IPS-15b (cell line): ENCODE data around the gene NKAIN2.

ENCODE experiments used
- H3K27me3 ChIP-seq: one replicate; pipeline ENCODE4 v1.6.1; 2013; ENCODE audit warnings: low read length; ENCODE audit not compliant: control insufficient read depth, insufficient read depth
- H3K36me3 ChIP-seq: one replicate; pipeline ENCODE4 v1.6.1; 2013; ENCODE audit warnings: low read length; ENCODE audit not compliant: control insufficient read depth, insufficient read depth
- H3K4me1 ChIP-seq: one replicate; pipeline ENCODE4 v1.6.1; 2013; ENCODE audit warnings: mild to moderate bottlenecking, low read length; ENCODE audit not compliant: control insufficient read depth, insufficient read depth
- H3K4me3 ChIP-seq: one replicate; pipeline ENCODE4 v1.5.1; 2013; ENCODE audit warnings: low read depth, low read length
- H3K9ac ChIP-seq: one replicate; pipeline ENCODE4 v1.6.1; 2013; ENCODE audit warnings: low read depth, mild to moderate bottlenecking, low read length
- H3K9me3 ChIP-seq: one replicate; pipeline ENCODE4 v1.6.1; 2013; ENCODE audit warnings: mild to moderate bottlenecking, low read length; ENCODE audit not compliant: control insufficient read depth, insufficient read depth

NKAIN2 gene

GRCh38 chr6:123803504-123804013, at the start of gene NKAIN2:
NKAIN2 (plus strand) TSS chr6:123803865.
- H3K27me3 ChIP-seq: peaks cover 69% of the 10 kb centered on the region
- H3K4me1 ChIP-seq: no peaks in the 10 kb centered on the region
- H3K4me3 ChIP-seq: peak within 1 kb of the TSS; percentile 66
- no peak within 1 kb of the TSS for H3K9ac ChIP-seq
- H3K9me3 ChIP-seq: no peaks in the 10 kb centered on the region
- no peaks in the 10 kb centered on the region for H3K36me3 ChIP-seq

GRCh38 chr6:123759472-123759871, 44.2 kb upstream of the NKAIN2 start:
- no peak overlapping the region for H3K9ac ChIP-seq
- no peaks in the 10 kb centered on the region for H3K9me3 ChIP-seq
- H3K36me3 ChIP-seq: no peaks in the 10 kb centered on the region
- no peaks in the 10 kb centered on the region for H3K27me3 ChIP-seq
- no peak overlapping the region for H3K4me3 ChIP-seq
- no peaks in the 10 kb centered on the region for H3K4me1 ChIP-seq

- H3K9ac ChIP-seq: no peak overlapping the region
- H3K4me1 ChIP-seq: peaks cover 9% of the 10 kb centered on the region
- H3K9me3 ChIP-seq: no peaks in the 10 kb centered on the region
- H3K27me3 ChIP-seq: no peaks in the 10 kb centered on the region
- H3K4me3 ChIP-seq: no peak overlapping the region
- H3K36me3 ChIP-seq: no peaks in the 10 kb centered on the region
Measured at GRCh38 chr6:123763904-123764303, 39.8 kb upstream of the NKAIN2 start.

GRCh38 chr6:123764722-123765121, 38.9 kb upstream of the NKAIN2 start:
- H3K4me3 ChIP-seq: no peak overlapping the region
- H3K9me3 ChIP-seq: no peaks in the 10 kb centered on the region
- no peaks in the 10 kb centered on the region for H3K27me3 ChIP-seq

GRCh38 chr6:123768921-123769320, 34.7 kb upstream of the NKAIN2 start:
- Histone ChIP-seq H3K9me3 (no peaks in the 10 kb centered on the region), H3K27me3 (no peaks in the 10 kb centered on the region), H3K4me1 (peaks cover 21% of the 10 kb centered on the region), H3K4me3 (no peak overlapping the region), H3K36me3 (no peaks in the 10 kb centered on the region), H3K9ac (no peak overlapping the region)

More at GRCh38 chr6:123764722-123765121, 38.9 kb upstream of the NKAIN2 start:
- Histone ChIP-seq H3K9ac (no peak overlapping the region), H3K36me3 (no peaks in the 10 kb centered on the region), H3K4me1 (peaks cover 16% of the 10 kb centered on the region)

- Histone ChIP-seq H3K9me3 (no peaks in the 10 kb centered on the region), H3K9ac (no peak overlapping the region), H3K36me3 (no peaks in the 10 kb centered on the region), H3K27me3 (no peaks in the 10 kb centered on the region), H3K4me1 (peaks cover 21% of the 10 kb centered on the region), H3K4me3 (no peak overlapping the region)
Measured at GRCh38 chr6:123769431-123769830, 34.2 kb upstream of the NKAIN2 start.

- Histone ChIP-seq H3K9me3 (no peaks in the 10 kb centered on the region), H3K36me3 (no peaks in the 10 kb centered on the region), H3K9ac (no peak overlapping the region), H3K27me3 (no peaks in the 10 kb centered on the region), H3K4me1 (peaks cover 21% of the 10 kb centered on the region), H3K4me3 (no peak overlapping the region)
Measured at GRCh38 chr6:123770247-123770949, 33.3 kb upstream of the NKAIN2 start.

GRCh38 chr6:123771126-123771525, 32.5 kb upstream of the NKAIN2 start:
- no peaks in the 10 kb centered on the region for H3K27me3 ChIP-seq
- no peak overlapping the region for H3K4me3 ChIP-seq
- no peaks in the 10 kb centered on the region for H3K36me3 ChIP-seq
- no peak overlapping the region for H3K9ac ChIP-seq
- H3K4me1 ChIP-seq: peaks cover 21% of the 10 kb centered on the region
- no peaks in the 10 kb centered on the region for H3K9me3 ChIP-seq

GRCh38 chr6:123777563-123777962, 26.1 kb upstream of the NKAIN2 start:
- H3K9ac ChIP-seq: no peak overlapping the region

GRCh38 chr6:123780021-123780420, 23.6 kb upstream of the NKAIN2 start:
- no peaks in the 10 kb centered on the region for H3K36me3 ChIP-seq
- no peaks in the 10 kb centered on the region for H3K4me1 ChIP-seq
- no peak overlapping the region for H3K4me3 ChIP-seq
- H3K9ac ChIP-seq: no peak overlapping the region
- H3K9me3 ChIP-seq: no peaks in the 10 kb centered on the region
- H3K27me3 ChIP-seq: no peaks in the 10 kb centered on the region

More at GRCh38 chr6:123777563-123777962, 26.1 kb upstream of the NKAIN2 start:
- H3K4me1 ChIP-seq: no peaks in the 10 kb centered on the region
- H3K36me3 ChIP-seq: no peaks in the 10 kb centered on the region
- no peaks in the 10 kb centered on the region for H3K9me3 ChIP-seq
- no peak overlapping the region for H3K4me3 ChIP-seq
- no peaks in the 10 kb centered on the region for H3K27me3 ChIP-seq

GRCh38 chr6:123784330-123784729, 19.3 kb upstream of the NKAIN2 start:
- Histone ChIP-seq H3K36me3 (no peaks in the 10 kb centered on the region), H3K4me1 (no peaks in the 10 kb centered on the region), H3K27me3 (no peaks in the 10 kb centered on the region), H3K4me3 (no peak overlapping the region), H3K9me3 (no peaks in the 10 kb centered on the region), H3K9ac (no peak overlapping the region)

GRCh38 chr6:123785039-123785438, 18.6 kb upstream of the NKAIN2 start:
- Histone ChIP-seq H3K9me3 (no peaks in the 10 kb centered on the region), H3K36me3 (no peaks in the 10 kb centered on the region), H3K4me1 (no peaks in the 10 kb centered on the region), H3K27me3 (no peaks in the 10 kb centered on the region), H3K9ac (no peak overlapping the region), H3K4me3 (no peak overlapping the region)
